GM10266 (cell line): ENCODE data around the gene NANOS3.

Source experiments
- DNase-seq: peaks from one replicate; pipeline ENCODE4 v3.0.0; 2012; ENCODE audit errors: extremely low spot score
- TF ChIP-seq, protein P1 (sequence below): IDR thresholded peaks from 2 replicates; pipeline ENCODE4 v1.5.1; 2012; ENCODE audit warnings: mild to moderate bottlenecking, low read depth; ENCODE audit not compliant: control insufficient read depth, insufficient read depth; ENCODE audit errors: missing control alignments

The NANOS3 gene

DNA sequence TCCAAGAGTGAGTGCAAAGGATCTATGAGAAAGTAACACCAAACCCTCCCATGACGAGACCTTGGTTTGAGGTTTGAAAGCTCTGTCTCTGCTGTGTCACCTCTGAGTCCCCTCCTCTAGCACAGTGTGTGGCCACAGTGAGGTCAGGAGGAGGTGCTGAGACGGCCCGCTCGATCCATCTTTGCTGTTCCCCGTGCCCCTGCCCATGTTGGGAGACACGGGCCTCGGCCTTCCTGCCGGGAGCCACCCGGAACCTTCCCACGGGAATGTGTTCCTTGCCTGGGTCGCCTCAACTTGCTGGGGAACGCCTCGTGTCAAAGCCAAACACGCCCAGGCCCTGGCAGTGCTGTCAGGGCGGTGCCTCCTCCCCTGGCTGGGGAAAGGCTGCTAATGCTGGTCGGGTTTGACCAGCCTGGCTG lies 10.1 kb downstream of the NANOS3 start:
- DNase-seq, result no peak
- TF ChIP-seq, protein P1, sequence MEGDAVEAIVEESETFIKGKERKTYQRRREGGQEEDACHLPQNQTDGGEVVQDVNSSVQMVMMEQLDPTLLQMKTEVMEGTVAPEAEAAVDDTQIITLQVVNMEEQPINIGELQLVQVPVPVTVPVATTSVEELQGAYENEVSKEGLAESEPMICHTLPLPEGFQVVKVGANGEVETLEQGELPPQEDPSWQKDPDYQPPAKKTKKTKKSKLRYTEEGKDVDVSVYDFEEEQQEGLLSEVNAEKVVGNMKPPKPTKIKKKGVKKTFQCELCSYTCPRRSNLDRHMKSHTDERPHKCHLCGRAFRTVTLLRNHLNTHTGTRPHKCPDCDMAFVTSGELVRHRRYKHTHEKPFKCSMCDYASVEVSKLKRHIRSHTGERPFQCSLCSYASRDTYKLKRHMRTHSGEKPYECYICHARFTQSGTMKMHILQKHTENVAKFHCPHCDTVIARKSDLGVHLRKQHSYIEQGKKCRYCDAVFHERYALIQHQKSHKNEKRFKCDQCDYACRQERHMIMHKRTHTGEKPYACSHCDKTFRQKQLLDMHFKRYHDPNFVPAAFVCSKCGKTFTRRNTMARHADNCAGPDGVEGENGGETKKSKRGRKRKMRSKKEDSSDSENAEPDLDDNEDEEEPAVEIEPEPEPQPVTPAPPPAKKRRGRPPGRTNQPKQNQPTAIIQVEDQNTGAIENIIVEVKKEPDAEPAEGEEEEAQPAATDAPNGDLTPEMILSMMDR, result no peak

DNA sequence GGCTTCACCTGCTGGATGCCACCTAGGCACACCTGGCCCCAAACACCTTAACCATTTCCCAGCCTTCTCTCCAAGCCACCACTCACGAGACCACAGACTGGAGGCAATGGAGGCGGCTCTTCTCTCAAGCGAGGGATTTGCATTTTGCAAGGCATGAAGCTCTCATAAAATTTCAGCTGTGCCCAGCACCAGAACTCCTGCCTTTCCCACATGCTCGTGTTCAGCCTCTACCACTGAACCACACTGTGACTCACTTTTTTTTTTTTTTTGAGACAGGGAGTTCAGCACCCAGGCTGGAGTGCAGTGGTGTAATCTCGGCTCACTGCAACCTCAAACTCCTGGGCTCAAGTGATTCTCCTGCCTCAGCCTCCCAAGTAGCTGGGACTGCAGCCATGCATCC lies 10.6 kb downstream of the NANOS3 start:
- TF ChIP-seq, protein P1, result no peak
- DNase-seq, result no peak

GRCh38 chr19:13888281-13888680 lies 11.3 kb downstream of the NANOS3 start:
- TF ChIP-seq, protein P1, result no peak
- DNase-seq, result no peak

DNA sequence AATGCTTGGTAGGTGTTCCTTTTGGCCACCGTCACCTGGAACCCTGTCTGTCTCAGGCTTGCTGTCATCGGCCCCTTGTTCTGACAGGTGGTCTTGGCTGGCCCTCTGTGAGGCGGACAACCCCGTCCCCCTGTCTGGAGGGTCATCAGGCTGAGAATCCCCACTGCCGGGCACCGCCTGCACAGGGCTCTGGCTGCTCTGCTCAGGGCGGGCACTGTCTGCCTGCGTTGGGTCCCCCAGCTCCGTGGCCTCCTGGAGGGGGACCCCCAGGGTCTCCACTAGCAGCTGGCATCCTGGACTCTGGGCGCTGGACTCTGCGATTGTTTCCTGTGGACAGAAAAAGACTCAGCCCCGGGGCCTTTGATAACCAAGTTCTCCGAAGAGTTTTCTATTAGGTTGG lies 13.2 kb downstream of the NANOS3 start:
- DNase-seq, result no peak
- TF ChIP-seq, protein P1, result no peak

- TF ChIP-seq, protein P1, result no peak
- DNase-seq, result no peak
Observed at GRCh38 chr19:13892870-13893269, 15.9 kb downstream of the NANOS3 start.

GRCh38 chr19:13894552-13894951 lies 17.6 kb downstream of the NANOS3 start:
- TF ChIP-seq, protein P1, result no peak
- no peak for DNase-seq

GRCh38 chr19:13896227-13896626 lies 19.3 kb downstream of the NANOS3 start:
- DNase-seq, result no peak
- TF ChIP-seq, protein P1, result no peak

GRCh38 chr19:13899393-13899792 lies 22.5 kb downstream of the NANOS3 start:
- no peak for DNase-seq
- TF ChIP-seq, protein P1, result no peak
